IMR-90 (cell line): ENCODE results near the gene MAP7. TPM values are rescaled to one million over a fixed set of nuclear protein-coding genes. Genes with fewer than 3 reads are reported as not detected.

ENCODE experiments used
- ATAC-seq: fragments of 200-7000 bp; cut with Tn5 transposase; 2 replicates; pipeline ENCODE4 v1.9.1; 2020; ENCODE audit warnings: low read depth, mild to moderate bottlenecking, moderate library complexity
- BruUV-seq: library from RNA; stranded (reverse); fragments of 400-500 nt; replicated peaks from 2 replicates; lab custom pipeline; 2021; lab: Mats Ljungman, UMichigan
- CTCF ChIA-PET: fragments of 300-600 bp; formaldehyde crosslinking; extraction: SDS; loops from one replicate; lab custom pipeline; 2021; ENCODE audit warnings: antibody characterized with exemption; lab: Yijun Ruan, JAX
- POLR2A ChIA-PET: fragments of 300-600 bp; sonication (Branson Sonifier 250); formaldehyde crosslinking; loops from one replicate; lab custom pipeline; 2022; ENCODE audit warnings: antibody characterized with exemption; ENCODE audit not compliant: unreplicated experiment; lab: Charles Lee
- DNase-seq: peaks from one replicate; pipeline ENCODE4 v3.0.0; 2013
- H2AFZ ChIP-seq: replicated peaks from 2 replicates; pipeline ENCODE3; 2013; ENCODE audit warnings: low read length, mild to moderate bottlenecking; ENCODE audit not compliant: poor library complexity
- H2AK5ac ChIP-seq: 2 replicates; pipeline ENCODE4 v1.6.1; 2013; ENCODE audit warnings: low read depth, low read length, inconsistent platforms
- H2AK9ac ChIP-seq: replicated peaks from 2 replicates; pipeline ENCODE3; 2013; ENCODE audit warnings: mild to moderate bottlenecking, low read depth, low read length, moderate library complexity; ENCODE audit not compliant: poor library complexity
- H2BK120ac ChIP-seq: 2 replicates; pipeline ENCODE4 v1.6.1; 2013; ENCODE audit warnings: low read depth, low read length, inconsistent platforms
- H2BK15ac ChIP-seq: 3 replicates; pipeline ENCODE4 v1.6.1; 2013; ENCODE audit warnings: low read depth, low read length, inconsistent platforms
- H2BK20ac ChIP-seq: 2 replicates; pipeline ENCODE4 v1.6.1; 2013; ENCODE audit warnings: low read depth, mild to moderate bottlenecking, inconsistent platforms, low read length, moderate library complexity
- H2BK5ac ChIP-seq: 2 replicates; pipeline ENCODE4 v1.6.1; 2013; ENCODE audit warnings: mild to moderate bottlenecking, low read depth, low read length, inconsistent platforms; ENCODE audit not compliant: poor library complexity, severe bottlenecking
- H3K14ac ChIP-seq: replicated peaks from 2 replicates; pipeline ENCODE4 v1.6.1; 2013; ENCODE audit warnings: low read depth, low read length, inconsistent platforms
- H3K18ac ChIP-seq: 2 replicates; pipeline ENCODE4 v1.6.1; 2013; ENCODE audit warnings: low read depth, low read length, control low read depth
- H3K23ac ChIP-seq: 2 replicates; pipeline ENCODE4 v1.6.1; 2013; ENCODE audit warnings: low read depth, low read length, inconsistent platforms
- H3K27ac ChIP-seq: 2 replicates; pipeline ENCODE4 v1.5.1; 2013; ENCODE audit warnings: mild to moderate bottlenecking, control low read depth, low read length; ENCODE audit not compliant: insufficient read depth
- H3K27me3 ChIP-seq: 2 replicates; pipeline ENCODE4 v1.6.1; 2013; ENCODE audit warnings: low read length; ENCODE audit not compliant: control insufficient read depth, insufficient read depth
- H3K36me3 ChIP-seq: 2 replicates; pipeline ENCODE4 v1.6.1; 2013; ENCODE audit warnings: low read length, mixed read lengths; ENCODE audit not compliant: control insufficient read depth, insufficient read depth
- H3K4ac ChIP-seq: 2 replicates; pipeline ENCODE4 v1.6.1; 2013; ENCODE audit warnings: low read depth, low read length, inconsistent platforms
- H3K4me1 ChIP-seq: 2 replicates; pipeline ENCODE4 v1.6.1; 2013; ENCODE audit warnings: low read length, mixed read lengths; ENCODE audit not compliant: control insufficient read depth, insufficient read depth
- H3K4me2 ChIP-seq: 2 replicates; pipeline ENCODE4 v1.6.1; 2013; ENCODE audit warnings: low read depth, mild to moderate bottlenecking, control low read depth, low read length, moderate library complexity
- H3K4me3 ChIP-seq: 2 replicates; pipeline ENCODE4 v1.5.1; 2013; ENCODE audit warnings: low read depth, mild to moderate bottlenecking, control low read depth, low read length, moderate library complexity; ENCODE audit not compliant: insufficient read depth
- H3K56ac ChIP-seq: 2 replicates; pipeline ENCODE4 v1.6.1; 2013; ENCODE audit warnings: low read length, inconsistent platforms; ENCODE audit not compliant: insufficient read depth; ENCODE audit errors: extremely low read depth
- H3K79me1 ChIP-seq, 2 experiments: 2 replicates each; pipeline ENCODE4 v1.6.1; 2013; ENCODE audit warnings: low read length in 2 of 2, inconsistent platforms in 1 of 2, low read depth in 1 of 2
- H3K9ac ChIP-seq: 2 replicates; pipeline ENCODE4 v1.6.1; 2013; ENCODE audit warnings: low read depth, low read length, control low read depth
- H3K9me1 ChIP-seq: 2 replicates; pipeline ENCODE4 v1.6.1; 2013; ENCODE audit warnings: low read length, inconsistent platforms; ENCODE audit not compliant: insufficient read depth
- H3K9me3 ChIP-seq: 2 replicates; pipeline ENCODE4 v1.6.1; 2013; ENCODE audit warnings: low read length; ENCODE audit not compliant: control insufficient read depth, insufficient read depth
- H4K20me1 ChIP-seq: 2 replicates; pipeline ENCODE4 v1.6.1; 2013; ENCODE audit warnings: low read length, inconsistent platforms; ENCODE audit not compliant: insufficient read depth
- H4K5ac ChIP-seq: 2 replicates; pipeline ENCODE4 v1.6.1; 2013; ENCODE audit warnings: mild to moderate bottlenecking, low read depth, low read length, control low read depth
- H4K8ac ChIP-seq, 2 experiments: 2 replicates each; pipeline ENCODE4 v1.6.1; 2013; ENCODE audit warnings: low read depth in 2 of 2, low read length in 2 of 2, control low read depth in 1 of 2, inconsistent platforms in 1 of 2
- H4K91ac ChIP-seq: 2 replicates; pipeline ENCODE4 v1.6.1; 2013; ENCODE audit warnings: low read depth, low read length, inconsistent platforms; ENCODE audit not compliant: insufficient read depth
- POLR2A ChIP-seq: IDR thresholded peaks from 2 replicates; pipeline ENCODE4 v1.6.1; 2012; ENCODE audit warnings: mild to moderate bottlenecking, low read depth, low read length
- WGBS, 2 experiments: methylation state at CpG; one replicate each; pipeline versions ENCODE4 v1.1.5 to v1.1.7; 2013; ENCODE audit warnings: missing lambda C conversion rate in 2 of 2; ENCODE audit not compliant: insufficient read length in 1 of 2; ENCODE audit errors: extremely low coverage in 2 of 2; 5-methylcytosine and 5-hydroxymethylcytosine counted together
- dilution Hi-C: fragments of 300-500 bp; cut with HindIII; formaldehyde crosslinking; loops from one replicate; pipeline ENCODE4 v1.14.3; 2018; ENCODE audit warnings: low sequenced_read_pairs; ENCODE audit not compliant: unreplicated experiment
- in situ Hi-C: fragments of 300-500 bp; cut with MboI; formaldehyde crosslinking; loops from 3 replicates; pipeline ENCODE4 v1.14.3; 2019; ENCODE audit warnings: low sequenced_read_pairs, inconsistent platforms, mixed read lengths
- intact Hi-C: fragments of 100-400 bp; cut with micrococcal nuclease; formaldehyde crosslinking; loops from 2 replicates; pipeline ENCODE4 v1.10.0; 2022
- polyA plus RNA-seq, 3 experiments: library from polyadenylated mRNA; depleted of rRNA; stranded (reverse); fragments of >200 nt; gene quantifications; 2 replicates each; pipeline ENCODE4 v1.2.3, GENCODE V29; 2012; ENCODE audit warnings: low replicate concordance in 1 of 3
- total RNA-seq: library from RNA; depleted of rRNA; stranded (reverse); fragments of >200 nt; gene quantifications from 2 replicates; pipeline ENCODE4 v1.2.3, GENCODE V29; 2012

Gene MAP7
- total and polyA plus RNA-seq, 2 of the 4 experiments (the other 2 are of a cell fraction), result 0.19 to 0.36 TPM

DNA sequence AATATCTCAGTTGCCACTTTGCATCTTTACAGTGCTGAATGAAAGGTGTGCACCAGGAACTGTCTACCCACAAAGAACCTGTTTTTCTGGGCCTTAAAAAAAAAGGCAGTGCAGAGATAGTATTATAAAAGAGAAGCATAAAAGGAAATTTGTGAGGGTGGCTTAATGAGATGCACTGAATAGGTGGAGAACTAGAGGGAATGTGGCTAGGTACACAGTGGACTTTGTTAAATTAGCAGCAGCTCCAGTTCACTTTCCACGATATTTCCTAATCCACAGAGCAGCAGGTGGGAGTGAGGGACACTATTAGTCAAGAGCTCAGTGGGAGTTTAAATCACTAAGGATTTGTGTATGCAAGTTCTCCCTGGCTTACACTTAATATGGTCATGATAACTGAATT lies 38.8 kb downstream of the MAP7 start:
- Histone ChIP-seq H4K91ac (no peak overlapping the region), H3K23ac (no peak overlapping the region), H3K14ac (no peak overlapping the region), H3K18ac (no peak overlapping the region), H3K4ac (no peak overlapping the region), H2BK20ac (no peak overlapping the region), H3K4me3 (no peak overlapping the region), H2BK15ac (no peak overlapping the region), H3K36me3 (no peaks in the 10 kb centered on the region), H3K4me2 (no peak overlapping the region), H2AK9ac (no peak overlapping the region), H3K27me3 (peaks cover 12% of the 10 kb centered on the region), H4K5ac (no peak overlapping the region), H3K79me1 (no peaks in the 10 kb centered on the region), H2AFZ (no peak overlapping the region), H3K4me1 (no peaks in the 10 kb centered on the region), H2AK5ac (no peak overlapping the region), H2BK120ac (no peak overlapping the region), H4K8ac (no peak overlapping the region), H3K56ac (no peak overlapping the region), H3K9me3 (no peaks in the 10 kb centered on the region), H3K27ac (no peak overlapping the region), H4K20me1 (no peaks in the 10 kb centered on the region), H3K9me1 (no peaks in the 10 kb centered on the region), H2BK5ac (no peak overlapping the region), H3K9ac (no peak overlapping the region)
- no peak for TF ChIP-seq POLR2A
- DNase-seq (no peak), ATAC-seq (no peak)
- ChIA-PET POLR2A (no interaction called here), CTCF (no interaction called here)
- no TSS peak for BruUV-seq
- WGBS, 2 experiments, result no CpG with 5 or more reads among the region's 1 CpG
- in situ Hi-C loops, result no loop called here
- dilution Hi-C loops, result no loop called here
- intact Hi-C loops, result no loop called here
